HG03064 (cell line): Measurements from ENCODE around the gene SFPQ.
"Not testable (repeated sequence)": the region's sequence is repeated elsewhere in the genome, so short reads cannot be mapped to it uniquely, and the experiment has no call there.

Source experiments
- ATAC-seq: cut with Tn5 transposase; IDR thresholded peaks from one replicate; pipeline ENCODE4 v1.9.1; 2021; ENCODE audit warnings: low read depth; ENCODE audit not compliant: unreplicated experiment

Gene SFPQ

GRCh38 chr1:35145892-35146549, 46.9 kb downstream of the SFPQ start:
- not testable (repeated sequence) for ATAC-seq

- no peak for ATAC-seq
These were observed 49.0 kb downstream of the SFPQ start for GRCh38 chr1:35143737-35144508.

DNA sequence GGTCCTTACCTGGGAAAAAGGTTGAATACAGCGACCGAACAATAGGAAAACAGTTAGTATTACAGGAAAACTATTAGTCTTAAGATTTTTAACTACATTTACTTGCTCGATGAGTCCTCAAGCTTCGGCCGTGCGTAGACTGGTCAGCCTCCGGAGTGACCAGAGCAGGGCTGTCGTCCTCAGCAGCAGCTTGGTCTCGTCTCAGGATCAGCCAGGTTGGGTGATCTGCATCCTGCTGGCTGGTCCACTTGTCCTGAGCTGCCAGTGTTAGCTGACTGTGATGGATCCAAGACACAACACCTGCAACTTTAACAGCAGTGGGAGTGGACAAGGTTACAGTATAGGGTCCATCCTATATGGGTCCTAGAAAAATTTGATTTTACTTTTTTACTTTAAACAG, 50.2 kb downstream of the SFPQ start:
- ATAC-seq = not testable (repeated sequence)

GRCh38 chr1:35142294-35142693, 50.7 kb downstream of the SFPQ start:
- ATAC-seq = not testable (repeated sequence)

DNA sequence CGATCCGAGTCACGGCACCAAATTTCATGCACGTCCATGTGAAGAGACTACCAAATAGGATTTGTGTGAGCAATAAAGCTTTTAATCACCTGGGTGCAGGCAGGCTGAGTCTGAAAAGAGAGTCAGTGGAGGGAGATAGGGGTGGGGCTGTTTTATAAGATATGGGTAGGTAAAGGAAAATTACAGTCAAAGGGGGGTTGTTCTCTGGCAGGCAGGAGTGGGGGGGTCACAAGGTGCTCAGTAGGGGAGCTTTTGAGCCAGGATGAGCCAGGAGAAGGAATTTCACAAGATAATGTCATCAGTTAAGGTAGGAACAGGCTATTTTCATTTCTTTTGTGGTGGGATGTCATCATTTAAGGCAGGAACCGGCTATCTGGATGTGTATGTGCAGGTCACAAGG, 55.4 kb downstream of the SFPQ start:
- ATAC-seq = not testable (repeated sequence)

DNA sequence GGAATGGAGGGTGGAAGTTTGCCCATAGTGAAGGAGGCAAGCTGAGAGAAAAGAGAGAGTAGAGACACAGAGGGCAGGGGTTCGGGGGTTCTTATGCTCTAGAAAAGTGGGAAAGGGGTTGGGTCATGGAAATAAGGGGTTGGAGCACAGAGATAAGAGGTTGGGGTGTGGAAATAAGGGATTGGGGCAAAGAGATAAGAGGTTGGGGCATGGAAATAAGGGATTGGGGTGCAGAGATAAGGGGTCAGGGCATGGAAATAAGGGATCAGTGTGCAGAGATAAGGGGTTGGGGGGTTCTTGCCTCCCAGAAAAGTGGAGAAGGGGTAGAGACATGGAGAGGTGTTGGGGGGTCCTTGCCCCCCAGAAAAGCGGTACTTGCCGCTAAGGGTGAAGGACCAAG, 56.2 kb downstream of the SFPQ start:
- no peak for ATAC-seq
